Rectal smooth muscle tissue (tissue), 1 donor: Measurements from ENCODE around the gene TOR1B.
"Not testable (repeated sequence)": the region's sequence is repeated elsewhere in the genome, so short reads cannot be mapped to it uniquely, and the experiment has no call there.

Source experiments
- H3K27ac ChIP-seq: one replicate; pipeline ENCODE4 v1.7.0; 2013; ENCODE audit warnings: low read depth, low read length, inconsistent platforms
- H3K27me3 ChIP-seq: one replicate; pipeline ENCODE4 v1.7.0; 2013; ENCODE audit warnings: low read length; ENCODE audit not compliant: control insufficient read depth, insufficient read depth
- H3K36me3 ChIP-seq: one replicate; pipeline ENCODE4 v1.7.0; 2013; ENCODE audit warnings: low read length; ENCODE audit not compliant: control insufficient read depth, insufficient read depth
- H3K4me1 ChIP-seq: one replicate; pipeline ENCODE4 v1.7.0; 2013; ENCODE audit warnings: low read length; ENCODE audit not compliant: control insufficient read depth, insufficient read depth
- H3K4me3 ChIP-seq: one replicate; pipeline ENCODE4 v1.7.0; 2013; ENCODE audit warnings: low read length
- H3K9ac ChIP-seq: one replicate; pipeline ENCODE4 v1.7.0; 2013; ENCODE audit warnings: low read length

The TOR1B gene

GRCh38 chr9:129779560-129780190, 23.3 kb upstream of the TOR1B start:
- peaks cover 6% of the 10 kb centered on the region for H3K4me1 ChIP-seq

DNA sequence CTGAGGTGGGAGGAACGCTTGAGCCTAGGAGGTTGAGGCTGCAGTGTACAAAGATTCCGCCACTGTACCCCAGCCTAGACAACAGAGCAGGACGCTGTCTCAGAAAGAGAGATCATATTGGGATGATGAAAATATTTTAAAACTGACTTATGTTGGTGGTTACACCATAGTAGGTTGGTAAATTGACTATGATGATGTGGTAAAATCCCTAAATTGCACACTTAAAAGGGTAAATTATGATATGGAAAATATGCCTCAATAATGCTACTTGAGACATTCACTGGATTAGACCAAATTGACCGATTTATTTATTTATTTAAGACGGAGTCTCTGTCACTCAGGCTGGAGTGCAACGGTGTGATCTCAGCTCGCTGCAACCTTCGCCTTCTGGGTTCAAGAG, 21.9 kb upstream of the TOR1B start:
- Histone ChIP-seq H3K27me3 (no peaks in the 10 kb centered on the region), H3K4me3 (no peak overlapping the region), H3K36me3 (no peaks in the 10 kb centered on the region), H3K4me1 (peaks cover 6% of the 10 kb centered on the region), H3K27ac (no peak overlapping the region), H3K9ac (no peak overlapping the region)

More at GRCh38 chr9:129779560-129780190, 23.3 kb upstream of the TOR1B start:
- Histone ChIP-seq H3K27me3 (no peaks in the 10 kb centered on the region), H3K9ac (no peak overlapping the region), H3K27ac (no peak overlapping the region), H3K4me3 (no peak overlapping the region), H3K36me3 (no peaks in the 10 kb centered on the region)

DNA sequence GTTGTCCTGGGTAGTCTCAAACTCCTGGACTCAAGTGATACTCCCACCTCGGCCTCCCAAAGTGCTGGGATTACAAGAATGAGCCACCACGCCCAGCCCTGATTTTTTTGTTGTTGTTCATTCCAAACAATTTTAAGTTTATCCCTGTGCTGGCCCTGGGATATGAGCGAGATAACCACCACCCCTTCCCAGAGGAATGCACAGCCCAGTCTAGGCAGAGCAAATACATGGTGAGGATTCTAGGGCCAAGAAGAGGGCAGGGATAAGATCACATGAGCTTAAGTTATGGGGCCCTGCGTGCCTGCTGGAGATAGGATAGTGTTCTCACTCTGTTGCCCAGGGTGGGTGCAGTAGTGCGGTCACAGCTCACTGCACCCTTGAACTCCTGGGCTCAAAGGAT, 21.0 kb upstream of the TOR1B start:
- Histone ChIP-seq H3K9ac (no peak overlapping the region), H3K27ac (no peak overlapping the region), H3K4me1 (peaks cover 6% of the 10 kb centered on the region)

GRCh38 chr9:129783516-129784361, 19.2 kb upstream of the TOR1B start:
- Histone ChIP-seq H3K27ac (no peak overlapping the region), H3K36me3 (no peaks in the 10 kb centered on the region), H3K4me3 (no peak overlapping the region), H3K9ac (no peak overlapping the region), H3K4me1 (no peaks in the 10 kb centered on the region), H3K27me3 (no peaks in the 10 kb centered on the region)

More for the DNA sequence above, 21.0 kb upstream of the TOR1B start:
- Histone ChIP-seq H3K36me3 (no peaks in the 10 kb centered on the region), H3K27me3 (no peaks in the 10 kb centered on the region), H3K4me3 (no peak overlapping the region)

DNA sequence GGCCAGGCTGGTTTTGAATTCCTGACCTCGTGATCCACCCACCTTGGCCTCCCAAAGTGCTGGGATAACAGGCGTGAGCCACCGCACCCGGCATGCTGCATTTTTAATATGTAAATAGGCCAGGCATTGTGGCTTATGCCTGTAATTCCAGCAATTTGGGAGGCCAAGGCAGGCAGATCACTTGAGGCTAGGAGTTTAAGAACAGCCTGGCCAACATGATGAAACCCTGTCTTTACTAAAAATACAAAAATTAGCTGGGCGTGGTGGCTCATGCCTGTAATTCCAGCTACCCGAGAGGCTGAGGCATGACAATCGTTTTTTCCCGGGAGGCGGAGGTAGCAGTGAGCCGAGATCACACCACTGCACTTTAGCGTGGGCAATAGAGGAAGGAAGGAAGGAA, 18.0 kb upstream of the TOR1B start:
- H3K4me1 ChIP-seq, H3K4me3 ChIP-seq, H3K27ac ChIP-seq, H3K9ac ChIP-seq, H3K36me3 ChIP-seq, H3K27me3 ChIP-seq: not testable (repeated sequence)

GRCh38 chr9:129785866-129786265, 17.1 kb upstream of the TOR1B start:
- no peaks in the 10 kb centered on the region for H3K27me3 ChIP-seq
- H3K4me1 ChIP-seq: no peaks in the 10 kb centered on the region
- no peak overlapping the region for H3K4me3 ChIP-seq
- H3K27ac ChIP-seq: no peak overlapping the region
- no peaks in the 10 kb centered on the region for H3K36me3 ChIP-seq
- no peak overlapping the region for H3K9ac ChIP-seq

DNA sequence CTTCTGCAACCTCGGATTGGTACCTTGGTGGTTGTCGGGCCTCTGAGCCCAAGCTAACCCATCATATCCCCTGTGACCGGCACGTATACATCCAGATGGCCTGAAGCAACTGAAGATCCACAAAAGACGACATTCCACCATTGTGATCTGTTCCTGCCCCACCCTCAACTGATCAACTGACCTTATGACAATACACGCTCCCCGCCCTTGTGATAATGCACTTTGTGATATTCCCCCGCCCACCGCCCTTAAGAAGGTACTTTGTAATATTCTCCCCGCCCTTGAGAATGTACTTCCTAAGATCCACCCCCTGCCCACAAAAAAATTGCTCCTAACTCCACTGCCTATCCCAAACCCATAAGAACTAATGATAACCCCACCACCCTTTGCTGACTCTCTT, 16.5 kb upstream of the TOR1B start:
- Histone ChIP-seq H3K4me3 (no peak overlapping the region), H3K9ac (no peak overlapping the region), H3K27me3 (no peaks in the 10 kb centered on the region), H3K27ac (no peak overlapping the region), H3K4me1 (no peaks in the 10 kb centered on the region), H3K36me3 (no peaks in the 10 kb centered on the region)

DNA sequence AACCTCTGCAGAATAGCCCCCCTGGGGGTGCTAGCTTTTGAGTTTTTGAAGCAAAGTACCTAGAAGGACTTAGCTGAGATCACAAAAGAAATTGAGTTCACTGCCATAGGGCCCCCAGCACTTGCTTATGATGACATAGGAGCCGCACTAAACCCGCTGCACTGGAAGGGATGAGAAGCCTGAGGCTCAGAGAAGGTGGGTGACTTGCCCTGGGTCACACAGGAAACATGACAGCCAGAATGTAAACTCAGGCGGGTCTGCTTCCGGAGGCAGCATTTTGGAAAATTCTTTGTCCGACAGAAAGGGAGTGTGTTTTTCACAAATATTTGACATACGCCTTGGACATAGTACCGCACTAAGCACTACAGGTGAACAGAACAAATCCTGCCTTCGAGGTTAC, 8.4 kb upstream of the TOR1B start:
- Histone ChIP-seq H3K36me3 (no peaks in the 10 kb centered on the region), H3K27ac (no peak overlapping the region), H3K4me1 (no peaks in the 10 kb centered on the region), H3K4me3 (no peak overlapping the region), H3K27me3 (peaks cover 8% of the 10 kb centered on the region), H3K9ac (no peak overlapping the region)

GRCh38 chr9:129796029-129796428, 7.0 kb upstream of the TOR1B start:
- not testable (repeated sequence) for H3K9ac ChIP-seq, H3K27ac ChIP-seq, H3K4me3 ChIP-seq, H3K36me3 ChIP-seq, H3K27me3 ChIP-seq, H3K4me1 ChIP-seq

- peaks cover 5% of the 10 kb centered on the region for H3K27me3 ChIP-seq
- H3K4me3 ChIP-seq: no peak overlapping the region
- no peaks in the 10 kb centered on the region for H3K36me3 ChIP-seq
- no peak overlapping the region for H3K9ac ChIP-seq
- H3K27ac ChIP-seq: no peak overlapping the region
- H3K4me1 ChIP-seq: peaks cover 4% of the 10 kb centered on the region
Measured at GRCh38 chr9:129798973-129799372, 4.0 kb upstream of the TOR1B start.

DNA sequence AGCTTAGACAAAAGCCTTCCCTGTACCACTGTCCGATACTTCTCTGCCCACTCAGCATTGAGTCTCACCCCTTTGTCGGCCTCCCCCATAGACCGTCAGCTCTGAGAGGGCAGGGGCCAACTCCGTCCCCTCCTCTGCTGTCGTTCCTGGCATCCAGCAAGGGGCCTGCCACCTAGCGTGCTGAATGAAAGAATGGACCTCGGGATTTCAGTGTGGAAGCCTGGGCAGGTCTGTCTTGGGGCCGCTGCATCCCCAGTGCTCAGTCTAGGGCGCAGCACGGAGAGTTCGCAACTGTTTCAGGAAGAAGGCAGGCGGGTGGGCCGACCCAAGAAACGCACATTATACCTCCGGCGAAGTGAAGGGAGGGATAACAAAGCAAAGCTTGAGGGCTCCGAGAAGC, 1.5 kb upstream of the TOR1B start:
- H3K4me3 ChIP-seq: no peak overlapping the region
- no peaks in the 10 kb centered on the region for H3K27me3 ChIP-seq
- H3K4me1 ChIP-seq: peaks cover 5% of the 10 kb centered on the region
- H3K36me3 ChIP-seq: peaks cover 3% of the 10 kb centered on the region
- no peak overlapping the region for H3K27ac ChIP-seq
- no peak overlapping the region for H3K9ac ChIP-seq

DNA sequence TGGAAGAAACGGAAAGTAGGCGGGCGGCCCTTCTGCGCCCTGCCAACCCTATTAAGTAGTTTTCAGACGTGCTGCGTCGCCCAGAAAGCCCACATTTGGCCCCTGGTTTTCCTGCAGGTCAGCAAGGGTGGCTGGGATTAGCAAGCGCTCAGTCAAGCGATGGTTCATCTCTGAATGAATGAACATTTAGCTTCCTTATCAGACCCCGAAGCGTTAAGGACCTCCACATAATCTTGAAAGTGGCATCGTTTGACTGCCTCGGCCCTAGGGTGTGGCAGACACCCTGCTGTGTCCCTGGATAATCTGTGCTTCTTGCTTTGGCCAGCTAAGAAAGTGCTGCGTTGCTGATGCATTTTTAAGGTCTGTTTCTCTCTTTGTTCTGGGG, 684 bp downstream of the TOR1B start:
- H3K36me3 ChIP-seq: peaks cover 8% of the 10 kb centered on the region
- H3K27me3 ChIP-seq: no peaks in the 10 kb centered on the region
- H3K4me3 ChIP-seq: peak overlapping the region; percentile 92
- H3K4me1 ChIP-seq: peaks cover 5% of the 10 kb centered on the region
- peak overlapping the region; percentile 38 for H3K9ac ChIP-seq
- peak overlapping the region; percentile 83 for H3K27ac ChIP-seq

- H3K4me1 ChIP-seq: peaks cover 5% of the 10 kb centered on the region
- H3K27ac ChIP-seq: no peak overlapping the region
Measured at GRCh38 chr9:129806061-129806460, 3.1 kb downstream of the TOR1B start.

More at GRCh38 chr9:129806061-129806460, 3.1 kb downstream of the TOR1B start:
- no peaks in the 10 kb centered on the region for H3K27me3 ChIP-seq
- peaks cover 16% of the 10 kb centered on the region for H3K36me3 ChIP-seq
- H3K9ac ChIP-seq: no peak overlapping the region
- no peak overlapping the region for H3K4me3 ChIP-seq
